GM23248 (cell line): ENCODE data around the gene TRMU.

ENCODE experiments used
- EZH2 ChIP-seq: fragments of 200-600 bp; sonication (generic); IDR thresholded peaks from 2 replicates; pipeline ENCODE4 v1.6.1; 2018; ENCODE audit warnings: antibody characterized with exemption, mild to moderate bottlenecking; ENCODE audit not compliant: insufficient read depth, poor library complexity, severe bottlenecking
- EZH2phosphoT487 ChIP-seq: fragments of 200-600 bp; sonication (generic); IDR thresholded peaks from 2 replicates; pipeline ENCODE4 v1.6.1; 2018; ENCODE audit warnings: antibody characterized with exemption, moderate library complexity, mild to moderate bottlenecking, low read depth; ENCODE audit not compliant: insufficient read depth

- TF ChIP-seq EZH2 (no peak), EZH2phosphoT487 (no peak)
These were observed 11.3 kb downstream of the TRMU start for GRCh38 chr22:46346680-46347405.
